ENCODE data around the gene ANXA3. TPM values are rescaled to one million over a fixed set of nuclear protein-coding genes. Genes with fewer than 3 reads are reported as not detected.

The ANXA3 gene
- total RNA-seq, 1 donor from 2014 or later, result 34.5 TPM

DNA sequence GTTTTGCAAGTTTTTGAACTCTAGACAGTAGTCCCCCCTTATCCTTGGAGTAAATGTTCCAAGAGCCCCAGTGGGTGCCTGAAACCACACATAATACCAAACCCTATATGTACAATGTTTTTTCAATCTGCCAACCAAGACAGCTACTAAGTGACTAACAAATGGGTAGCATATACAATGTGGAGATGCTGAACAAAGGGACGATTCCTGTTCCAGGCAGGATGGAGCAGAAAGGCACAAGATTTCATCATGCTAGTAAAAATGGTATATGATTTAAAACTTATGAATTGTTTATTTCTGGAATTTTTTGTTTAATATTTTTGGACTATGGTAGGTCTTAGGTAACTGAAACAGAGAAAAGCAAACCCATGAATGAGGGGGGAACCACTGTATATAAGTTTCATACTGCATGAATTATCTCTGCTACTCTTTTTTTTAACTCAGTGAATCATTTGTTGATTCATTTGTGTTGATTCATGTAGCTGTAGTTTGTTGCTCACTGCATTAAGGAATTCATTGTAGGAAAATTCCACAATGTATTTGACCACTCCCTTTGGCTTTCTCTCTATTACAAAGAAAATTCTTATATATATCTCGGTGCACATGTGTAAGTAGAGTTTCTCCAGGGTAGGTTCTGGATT, 21.9 kb upstream of the ANXA3 start:
- Histone ChIP-seq H3K4me1 (no peaks in the 10 kb centered on the region), H3K4me3 (no peak overlapping the region), H3K27me3 (ENCODE audit: low read depth) (no peaks in the 10 kb centered on the region), H3K36me3 (no peaks in the 10 kb centered on the region), H3K9me3 (replicated peaks) (peaks cover 5% of the 10 kb centered on the region), H3K27ac (replicated peaks) (no peak overlapping the region)
- no peak for DNase-seq
- intact Hi-C loops (cut with micrococcal nuclease), result no loop called here
- TF ChIP-seq, protein P1, sequence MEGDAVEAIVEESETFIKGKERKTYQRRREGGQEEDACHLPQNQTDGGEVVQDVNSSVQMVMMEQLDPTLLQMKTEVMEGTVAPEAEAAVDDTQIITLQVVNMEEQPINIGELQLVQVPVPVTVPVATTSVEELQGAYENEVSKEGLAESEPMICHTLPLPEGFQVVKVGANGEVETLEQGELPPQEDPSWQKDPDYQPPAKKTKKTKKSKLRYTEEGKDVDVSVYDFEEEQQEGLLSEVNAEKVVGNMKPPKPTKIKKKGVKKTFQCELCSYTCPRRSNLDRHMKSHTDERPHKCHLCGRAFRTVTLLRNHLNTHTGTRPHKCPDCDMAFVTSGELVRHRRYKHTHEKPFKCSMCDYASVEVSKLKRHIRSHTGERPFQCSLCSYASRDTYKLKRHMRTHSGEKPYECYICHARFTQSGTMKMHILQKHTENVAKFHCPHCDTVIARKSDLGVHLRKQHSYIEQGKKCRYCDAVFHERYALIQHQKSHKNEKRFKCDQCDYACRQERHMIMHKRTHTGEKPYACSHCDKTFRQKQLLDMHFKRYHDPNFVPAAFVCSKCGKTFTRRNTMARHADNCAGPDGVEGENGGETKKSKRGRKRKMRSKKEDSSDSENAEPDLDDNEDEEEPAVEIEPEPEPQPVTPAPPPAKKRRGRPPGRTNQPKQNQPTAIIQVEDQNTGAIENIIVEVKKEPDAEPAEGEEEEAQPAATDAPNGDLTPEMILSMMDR (IDR thresholded peaks at IDR 0.05; ENCODE audit: borderline replicate concordance), result no peak

DNA sequence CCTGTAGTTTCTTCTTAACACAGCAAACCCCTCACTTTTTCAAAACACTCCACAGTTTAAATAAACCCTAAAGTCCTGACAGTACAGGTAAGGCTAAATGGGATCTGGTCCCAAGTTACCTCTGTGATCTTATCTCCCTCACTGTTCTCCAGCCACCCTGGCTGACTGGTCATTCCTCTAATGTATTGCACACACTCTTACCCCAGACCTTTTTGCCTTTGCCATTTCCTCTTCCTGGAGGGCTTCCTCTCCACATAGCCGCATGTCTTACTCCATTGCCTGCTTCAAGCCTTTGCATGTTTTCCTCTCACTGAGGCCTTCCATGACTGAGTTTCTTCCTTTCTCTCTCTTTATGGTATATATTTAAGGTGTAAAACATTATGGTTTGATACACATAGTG, 19.5 kb upstream of the ANXA3 start:
- Histone ChIP-seq H3K4me1 (no peaks in the 10 kb centered on the region), H3K9me3 (replicated peaks) (peaks cover 5% of the 10 kb centered on the region), H3K27ac (replicated peaks) (no peak overlapping the region), H3K27me3 (ENCODE audit: low read depth) (no peaks in the 10 kb centered on the region), H3K4me3 (no peak overlapping the region), H3K36me3 (no peaks in the 10 kb centered on the region)
- intact Hi-C loops (cut with micrococcal nuclease), result no loop called here
- TF ChIP-seq, protein P1 (IDR thresholded peaks at IDR 0.05; ENCODE audit: borderline replicate concordance), result no peak
- DNase-seq, result no peak

DNA sequence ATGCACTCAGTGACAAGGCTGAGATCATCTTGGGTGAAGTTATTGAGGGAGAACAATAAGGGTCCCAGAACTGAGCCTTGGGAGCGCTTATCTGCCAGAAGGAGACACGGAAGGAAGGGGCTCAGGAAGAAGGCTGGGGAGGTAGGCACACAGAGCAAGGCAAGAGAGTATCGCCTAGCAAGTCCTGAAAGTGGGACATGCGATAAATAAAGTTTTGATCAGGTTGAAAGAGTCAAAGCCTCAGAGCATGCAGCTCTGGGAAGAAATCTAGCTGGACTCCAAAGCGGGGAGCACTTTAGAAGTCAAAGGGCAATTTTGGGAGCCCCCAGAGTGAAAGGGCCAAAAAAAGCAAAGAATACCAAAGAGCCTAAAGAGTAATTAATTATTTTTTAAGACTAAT, 17.7 kb upstream of the ANXA3 start:
- no peak for DNase-seq
- no peak overlapping the region for H3K27ac ChIP-seq (replicated peaks)
- H3K36me3 ChIP-seq, result no peaks in the 10 kb centered on the region
- H3K27me3 ChIP-seq (ENCODE audit: low read depth), result no peaks in the 10 kb centered on the region
- peaks cover 5% of the 10 kb centered on the region for H3K9me3 ChIP-seq (replicated peaks)
- H3K4me1 ChIP-seq, result no peaks in the 10 kb centered on the region
- intact Hi-C loops (cut with micrococcal nuclease), result no loop called here
- TF ChIP-seq, protein P1 (IDR thresholded peaks at IDR 0.05; ENCODE audit: borderline replicate concordance), result no peak
- no peak overlapping the region for H3K4me3 ChIP-seq

DNA sequence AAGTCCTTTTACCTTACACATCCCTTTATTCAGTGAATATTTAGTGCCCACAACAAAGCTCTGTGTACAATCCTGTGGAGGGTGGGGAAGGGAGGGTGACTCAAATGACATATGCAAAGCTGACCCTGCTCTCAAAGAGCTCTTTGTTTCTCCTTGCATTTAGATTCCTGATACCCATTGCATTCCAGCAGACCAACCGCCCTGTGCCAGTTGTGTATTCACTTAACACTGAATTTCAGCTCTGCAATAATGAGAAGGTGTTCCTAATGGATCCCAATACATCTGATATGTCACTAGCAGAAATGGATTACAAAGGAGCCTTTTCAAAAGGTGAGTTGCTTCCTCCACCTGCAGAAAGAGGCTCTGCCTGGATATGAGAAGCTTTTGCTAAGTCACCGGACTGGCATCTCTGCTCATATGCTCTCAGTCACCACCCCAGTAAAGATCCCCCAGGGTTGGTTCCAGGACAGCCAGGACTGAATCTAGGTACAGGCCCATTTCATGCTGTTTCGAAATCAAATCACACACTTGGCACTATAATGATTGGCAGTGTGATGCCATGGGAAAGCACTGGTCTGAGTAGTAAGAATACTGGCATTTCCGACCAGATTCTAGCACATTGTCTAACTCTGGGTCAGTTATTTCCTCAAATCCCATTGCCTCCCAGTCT, 17.1 kb upstream of the ANXA3 start:
- H3K4me3 ChIP-seq, result no peak overlapping the region
- peaks cover 5% of the 10 kb centered on the region for H3K9me3 ChIP-seq (replicated peaks)
- no peak overlapping the region for H3K27ac ChIP-seq (replicated peaks)
- intact Hi-C loops (cut with micrococcal nuclease), result no loop called here
- no peak for DNase-seq
- no peaks in the 10 kb centered on the region for H3K36me3 ChIP-seq
- H3K27me3 ChIP-seq (ENCODE audit: low read depth), result no peaks in the 10 kb centered on the region
- TF ChIP-seq, protein P1 (IDR thresholded peaks at IDR 0.05; ENCODE audit: borderline replicate concordance), result no peak
- H3K4me1 ChIP-seq, result no peaks in the 10 kb centered on the region

DNA sequence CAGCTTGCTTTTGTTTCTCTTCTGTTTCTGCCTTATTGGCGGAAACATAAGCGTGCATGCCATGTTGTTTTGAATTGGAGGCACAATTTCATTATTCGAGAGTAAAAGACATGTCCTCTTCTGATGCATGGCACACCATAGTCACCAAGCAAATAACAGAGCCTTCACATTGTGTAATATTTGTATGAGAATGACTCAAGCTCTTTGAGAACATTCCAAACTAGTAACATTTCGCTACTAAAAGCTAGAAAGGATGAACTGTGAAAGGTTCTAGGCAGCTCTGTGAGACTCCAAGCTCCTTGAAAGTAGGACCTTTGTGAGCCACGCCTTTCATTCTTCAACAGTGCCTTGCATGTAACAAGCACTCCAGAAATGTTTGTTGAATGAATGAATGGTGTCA, 9.2 kb upstream of the ANXA3 start:
- H3K27ac ChIP-seq (replicated peaks), result no peak overlapping the region
- no peak for DNase-seq
- intact Hi-C loops (cut with micrococcal nuclease), result no loop called here
- H3K4me1 ChIP-seq, result peaks cover 13% of the 10 kb centered on the region
- no peak overlapping the region for H3K4me3 ChIP-seq
- H3K36me3 ChIP-seq, result no peaks in the 10 kb centered on the region
- TF ChIP-seq, protein P1 (IDR thresholded peaks at IDR 0.05; ENCODE audit: borderline replicate concordance), result no peak
- H3K27me3 ChIP-seq (ENCODE audit: low read depth), result no peaks in the 10 kb centered on the region
- H3K9me3 ChIP-seq (replicated peaks), result no peaks in the 10 kb centered on the region
